Measurements from ENCODE around the gene ZBTB38. TPM values are rescaled to one million over a fixed set of nuclear protein-coding genes. Genes with fewer than 3 reads are reported as not detected.

The ZBTB38 gene
- total and polyA plus RNA-seq, 8 donors: 5.3 to 253 (median 41.0) TPM

DNA sequence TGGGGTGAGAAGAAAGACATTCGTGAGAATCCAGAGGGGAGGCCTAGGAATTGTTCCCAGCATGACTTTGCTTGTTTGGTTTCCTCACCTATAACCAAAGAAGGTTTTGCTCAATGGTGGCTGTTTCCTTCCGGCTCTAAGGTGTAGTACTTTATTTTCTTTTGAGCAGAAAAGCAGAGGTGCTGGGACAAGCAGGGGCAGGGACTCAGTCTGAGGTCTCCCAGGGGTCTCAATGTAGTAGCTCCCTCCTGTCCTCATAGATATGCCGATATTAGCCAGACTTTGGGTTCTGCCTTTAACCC is 41.6 kb downstream of the ZBTB38 start:
- Histone ChIP-seq H3K4me3 (no peak overlapping the region), H3K27me3 (no peaks in the 10 kb centered on the region), H3K36me3 (peaks cover 3 to 48% (median 43%) of the 10 kb centered on the region in 4 donors), H3K9me3 (no peaks in the 10 kb centered on the region), H3K27ac (peak overlapping the region; percentile 84 to 100 (median 97)), H3K4me1 (peaks cover 69 to 98% (median 87%) of the 10 kb centered on the region in 4 donors)
- 44 to 55% (median 50%) methylated on average over 3 of the region's 3 CpGs for WGBS, 5 donors
- TF ChIP-seq, protein P1, sequence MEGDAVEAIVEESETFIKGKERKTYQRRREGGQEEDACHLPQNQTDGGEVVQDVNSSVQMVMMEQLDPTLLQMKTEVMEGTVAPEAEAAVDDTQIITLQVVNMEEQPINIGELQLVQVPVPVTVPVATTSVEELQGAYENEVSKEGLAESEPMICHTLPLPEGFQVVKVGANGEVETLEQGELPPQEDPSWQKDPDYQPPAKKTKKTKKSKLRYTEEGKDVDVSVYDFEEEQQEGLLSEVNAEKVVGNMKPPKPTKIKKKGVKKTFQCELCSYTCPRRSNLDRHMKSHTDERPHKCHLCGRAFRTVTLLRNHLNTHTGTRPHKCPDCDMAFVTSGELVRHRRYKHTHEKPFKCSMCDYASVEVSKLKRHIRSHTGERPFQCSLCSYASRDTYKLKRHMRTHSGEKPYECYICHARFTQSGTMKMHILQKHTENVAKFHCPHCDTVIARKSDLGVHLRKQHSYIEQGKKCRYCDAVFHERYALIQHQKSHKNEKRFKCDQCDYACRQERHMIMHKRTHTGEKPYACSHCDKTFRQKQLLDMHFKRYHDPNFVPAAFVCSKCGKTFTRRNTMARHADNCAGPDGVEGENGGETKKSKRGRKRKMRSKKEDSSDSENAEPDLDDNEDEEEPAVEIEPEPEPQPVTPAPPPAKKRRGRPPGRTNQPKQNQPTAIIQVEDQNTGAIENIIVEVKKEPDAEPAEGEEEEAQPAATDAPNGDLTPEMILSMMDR (IDR thresholded peaks at IDR 0.05): no peak
- no peak for TF ChIP-seq POLR2A (IDR thresholded peaks at IDR 0.05)
- TF ChIP-seq EP300 (IDR thresholded peaks at IDR 0.05): no peak
- TF ChIP-seq POLR2AphosphoS5 (IDR thresholded peaks at IDR 0.05): no peak
- intact Hi-C loops (cut with DNase I; ENCODE audit: low total_unique reads): no loop called here
- DNase-seq: no peak

DNA sequence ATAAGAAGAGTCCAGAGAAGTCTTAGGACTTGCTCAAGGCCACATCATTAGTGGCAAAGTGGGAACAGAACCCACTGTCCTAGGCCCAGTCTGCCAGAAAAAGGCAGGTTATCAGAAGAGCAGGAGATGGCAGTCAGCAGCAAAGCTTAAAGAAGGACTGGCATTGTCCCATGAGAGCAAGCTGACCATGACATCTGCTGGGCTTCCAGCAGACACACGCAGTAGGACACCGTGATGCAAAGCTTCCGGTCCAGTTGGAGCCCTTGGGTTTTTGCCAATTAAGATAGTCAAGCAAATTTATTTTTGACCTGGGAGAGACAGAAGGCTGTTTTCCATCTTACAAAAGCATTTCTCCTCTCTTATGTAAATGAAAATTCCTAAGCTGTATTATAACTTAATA is 42.1 kb downstream of the ZBTB38 start:
- peaks cover 0 to 50% (median 43%) of the 10 kb centered on the region in 4 donors for H3K36me3 ChIP-seq
- TF ChIP-seq POLR2A (IDR thresholded peaks at IDR 0.05) (no peak), POLR2AphosphoS5 (IDR thresholded peaks at IDR 0.05) (peak; percentile 12 to 27 (median 17)), EP300 (IDR thresholded peaks at IDR 0.05) (no peak)
- TF ChIP-seq, protein P1 (IDR thresholded peaks at IDR 0.05): no peak
- no peak overlapping the region for H3K4me3 ChIP-seq
- peak in 1 of 2 donors; percentile 77 for DNase-seq
- peaks cover 69 to 98% (median 88%) of the 10 kb centered on the region in 4 donors for H3K4me1 ChIP-seq
- peak overlapping the region; percentile 85 to 100 (median 97) for H3K27ac ChIP-seq
- no peaks in the 10 kb centered on the region for H3K27me3 ChIP-seq
- intact Hi-C loops (cut with DNase I; ENCODE audit: low total_unique reads): no loop called here
- 12 to 21% (median 18%) methylated on average over 3 of the region's 3 CpGs for WGBS, 5 donors
- H3K9me3 ChIP-seq: no peaks in the 10 kb centered on the region

DNA sequence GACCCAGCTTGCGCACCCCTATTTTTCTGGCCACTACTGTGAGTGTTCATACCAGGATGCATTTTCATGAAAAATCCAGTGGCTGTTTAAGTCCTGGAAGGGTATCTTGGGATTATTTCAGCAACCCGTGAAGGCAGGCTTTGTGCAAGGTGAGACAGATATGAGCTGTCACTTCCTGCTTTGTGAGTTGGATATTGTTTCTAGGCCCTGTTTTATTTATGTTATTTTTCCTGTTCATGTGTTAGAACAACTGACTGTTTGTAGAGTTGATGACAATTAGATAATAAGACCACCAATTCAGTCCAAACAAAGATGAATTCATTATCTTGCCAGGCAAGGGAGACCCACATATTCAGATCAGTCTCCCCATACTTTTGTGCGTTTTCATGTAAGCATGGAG is 42.5 kb downstream of the ZBTB38 start:
- TF ChIP-seq, protein P1 (IDR thresholded peaks at IDR 0.05): no peak
- TF ChIP-seq POLR2AphosphoS5 (IDR thresholded peaks at IDR 0.05) (no peak), POLR2A (IDR thresholded peaks at IDR 0.05) (no peak), EP300 (IDR thresholded peaks at IDR 0.05) (no peak)
- DNase-seq: peak in 1 of 2 donors; percentile 55
- Histone ChIP-seq H3K4me3 (no peak overlapping the region), H3K27me3 (no peaks in the 10 kb centered on the region), H3K27ac (peak overlapping the region; percentile 88 to 100 (median 97)), H3K4me1 (peaks cover 69 to 98% (median 90%) of the 10 kb centered on the region in 4 donors), H3K36me3 (peaks cover 0 to 50% (median 43%) of the 10 kb centered on the region in 4 donors), H3K9me3 (no peaks in the 10 kb centered on the region)
- intact Hi-C loops (cut with DNase I; ENCODE audit: low total_unique reads): no loop called here
- 40 to 58% (median 46%) methylated on average over 3 of the region's 3 CpGs for WGBS, 5 donors

DNA sequence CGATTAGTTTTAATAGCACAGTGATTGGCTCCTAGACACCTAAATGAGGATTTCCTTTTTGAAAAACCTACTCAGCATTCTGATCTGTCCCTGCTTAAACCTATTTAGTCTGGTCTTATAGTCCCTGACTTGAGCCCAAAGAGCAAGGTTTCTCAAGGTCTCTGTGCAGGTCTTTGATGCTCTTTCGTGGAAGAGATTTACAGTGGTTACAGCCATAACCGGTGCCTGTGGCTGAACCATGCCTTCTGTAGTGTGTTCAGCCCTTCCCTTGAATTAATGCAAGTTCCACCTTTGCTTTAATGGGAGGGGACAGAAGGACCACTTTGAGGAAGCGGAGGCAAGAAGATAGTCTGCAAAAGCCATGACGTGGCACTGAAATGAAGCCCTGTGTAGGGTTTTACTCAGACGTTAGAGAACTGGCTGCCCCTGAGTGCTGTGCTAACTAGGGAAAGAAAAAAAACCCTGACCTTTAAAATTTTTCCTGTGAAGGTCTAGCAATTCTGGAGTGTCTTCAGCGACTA is 43.0 kb downstream of the ZBTB38 start:
- 32 to 45% (median 40%) methylated on average over 7 of the region's 7 CpGs for WGBS, 5 donors
- H3K4me1 ChIP-seq: peaks cover 65 to 98% (median 91%) of the 10 kb centered on the region in 4 donors
- H3K36me3 ChIP-seq: peaks cover 0 to 49% (median 43%) of the 10 kb centered on the region in 4 donors
- peak overlapping the region; percentile 88 to 100 (median 97) for H3K27ac ChIP-seq
- no peak overlapping the region for H3K4me3 ChIP-seq
- intact Hi-C loops (cut with DNase I; ENCODE audit: low total_unique reads): no loop called here
- H3K9me3 ChIP-seq: no peaks in the 10 kb centered on the region
- DNase-seq: no peak
- TF ChIP-seq POLR2A (IDR thresholded peaks at IDR 0.05): no peak
- TF ChIP-seq, protein P1 (IDR thresholded peaks at IDR 0.05): no peak
- no peak for TF ChIP-seq POLR2AphosphoS5 (IDR thresholded peaks at IDR 0.05)
- TF ChIP-seq EP300 (IDR thresholded peaks at IDR 0.05): no peak
- no peaks in the 10 kb centered on the region for H3K27me3 ChIP-seq
